Measurements from ENCODE around the gene PPM1D. TPM values are rescaled to one million over a fixed set of nuclear protein-coding genes. Genes with fewer than 3 reads are reported as not detected.

Gene PPM1D
- total RNA-seq, 1 donor = 15.6 TPM

- Histone ChIP-seq H3K9me3 (ENCODE audit: low read depth, low read length) (no peaks in the 10 kb centered on the region), H2AFZ (ENCODE audit: low read length) (no peak overlapping the region), H3K27me3 (ENCODE audit: insufficient read depth, low read length) (no peaks in the 10 kb centered on the region), H3K4me3 (ENCODE audit: insufficient read depth, low read length) (no peak overlapping the region), H3K79me2 (ENCODE audit: insufficient read depth, low read length) (peaks cover 8% of the 10 kb centered on the region), H3K4me1 (ENCODE audit: insufficient read depth, low read length) (peaks cover 11% of the 10 kb centered on the region), H4K20me1 (ENCODE audit: insufficient read depth, low read length) (no peaks in the 10 kb centered on the region), H3K4me2 (ENCODE audit: insufficient read depth, low read length) (no peak overlapping the region), H3K36me3 (ENCODE audit: insufficient read depth, low read length) (peaks cover 7% of the 10 kb centered on the region), H3K27ac (ENCODE audit: low read depth, low read length) (no peak overlapping the region)
- DNase-seq (ENCODE audit: insufficient read length, low spot score, missing footprints) = peak; percentile 2
- no peak for TF ChIP-seq CTCF (IDR thresholded peaks at IDR 0.05; ENCODE audit: extremely low read depth, low read depth, low read length)
Measured at GRCh38 chr17:60679287-60679686, 79.3 kb downstream of the PPM1D start.

DNA sequence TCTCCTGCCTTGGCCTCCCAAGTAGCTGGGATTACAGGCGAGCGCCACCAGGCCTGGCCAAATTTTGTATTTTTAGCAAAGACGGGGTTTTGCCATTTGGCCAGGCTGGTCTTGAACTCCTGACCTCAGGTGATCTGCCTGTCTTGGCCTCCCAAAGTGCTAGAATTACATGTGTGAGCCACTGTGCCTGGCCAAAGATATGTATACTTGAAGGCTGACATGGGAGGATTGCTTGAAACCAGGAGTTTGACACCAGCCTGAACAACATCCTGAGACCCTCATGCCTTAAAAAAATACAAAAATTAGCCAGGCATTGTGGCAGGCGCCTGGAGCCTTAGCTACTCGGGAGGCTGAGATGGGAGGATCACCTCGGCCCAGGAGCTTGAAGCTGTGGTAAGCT, 80.8 kb downstream of the PPM1D start:
- Histone ChIP-seq H4K20me1 (ENCODE audit: insufficient read depth, low read length) (no peaks in the 10 kb centered on the region), H3K4me3 (ENCODE audit: insufficient read depth, low read length) (no peak overlapping the region), H3K27ac (ENCODE audit: low read depth, low read length) (no peak overlapping the region), H3K27me3 (ENCODE audit: insufficient read depth, low read length) (no peaks in the 10 kb centered on the region), H3K79me2 (ENCODE audit: insufficient read depth, low read length) (peaks cover 8% of the 10 kb centered on the region), H3K4me2 (ENCODE audit: insufficient read depth, low read length) (no peak overlapping the region), H2AFZ (ENCODE audit: low read length) (no peak overlapping the region), H3K4me1 (ENCODE audit: insufficient read depth, low read length) (peaks cover 11% of the 10 kb centered on the region), H3K36me3 (ENCODE audit: insufficient read depth, low read length) (peaks cover 7% of the 10 kb centered on the region), H3K9me3 (ENCODE audit: low read depth, low read length) (no peaks in the 10 kb centered on the region)
- TF ChIP-seq CTCF (IDR thresholded peaks at IDR 0.05; ENCODE audit: extremely low read depth, low read depth, low read length) = no peak
- no peak for DNase-seq (ENCODE audit: insufficient read length, low spot score, missing footprints)

GRCh38 chr17:60685437-60685836, 85.4 kb downstream of the PPM1D start:
- no peaks in the 10 kb centered on the region for H3K9me3 ChIP-seq (ENCODE audit: low read depth, low read length)
- no peaks in the 10 kb centered on the region for H3K79me2 ChIP-seq (ENCODE audit: insufficient read depth, low read length)
- TF ChIP-seq CTCF (IDR thresholded peaks at IDR 0.05; ENCODE audit: extremely low read depth, low read depth, low read length) = no peak
- H3K36me3 ChIP-seq (ENCODE audit: insufficient read depth, low read length) = peaks cover 7% of the 10 kb centered on the region
- no peak for DNase-seq (ENCODE audit: insufficient read length, low spot score, missing footprints)
- no peaks in the 10 kb centered on the region for H4K20me1 ChIP-seq (ENCODE audit: insufficient read depth, low read length)
- no peak overlapping the region for H3K27ac ChIP-seq (ENCODE audit: low read depth, low read length)
- no peak overlapping the region for H3K4me3 ChIP-seq (ENCODE audit: insufficient read depth, low read length)
- no peak overlapping the region for H3K4me2 ChIP-seq (ENCODE audit: insufficient read depth, low read length)
- no peak overlapping the region for H2AFZ ChIP-seq (ENCODE audit: low read length)
- H3K4me1 ChIP-seq (ENCODE audit: insufficient read depth, low read length) = no peaks in the 10 kb centered on the region
- no peaks in the 10 kb centered on the region for H3K27me3 ChIP-seq (ENCODE audit: insufficient read depth, low read length)

GRCh38 chr17:60695960-60696359, 96.0 kb downstream of the PPM1D start:
- Histone ChIP-seq H3K4me3 (ENCODE audit: insufficient read depth, low read length) (no peak overlapping the region), H3K79me2 (ENCODE audit: insufficient read depth, low read length) (no peaks in the 10 kb centered on the region)
- DNase-seq (ENCODE audit: insufficient read length, low spot score, missing footprints) = no peak

More at GRCh38 chr17:60695960-60696359, 96.0 kb downstream of the PPM1D start:
- no peak for TF ChIP-seq CTCF (IDR thresholded peaks at IDR 0.05; ENCODE audit: extremely low read depth, low read depth, low read length)
- Histone ChIP-seq H3K27me3 (ENCODE audit: insufficient read depth, low read length) (no peaks in the 10 kb centered on the region), H3K36me3 (ENCODE audit: insufficient read depth, low read length) (no peaks in the 10 kb centered on the region), H3K27ac (ENCODE audit: low read depth, low read length) (no peak overlapping the region), H4K20me1 (ENCODE audit: insufficient read depth, low read length) (no peaks in the 10 kb centered on the region), H3K4me2 (ENCODE audit: insufficient read depth, low read length) (no peak overlapping the region), H3K9me3 (ENCODE audit: low read depth, low read length) (no peaks in the 10 kb centered on the region), H2AFZ (ENCODE audit: low read length) (no peak overlapping the region), H3K4me1 (ENCODE audit: insufficient read depth, low read length) (peaks cover 3% of the 10 kb centered on the region)

Measured in osteoblast (primary cell).